Endothelial cell of umbilical vein (primary cell): Measurements from ENCODE around the gene MRPL17. TPM values are rescaled to one million over a fixed set of nuclear protein-coding genes. Genes with fewer than 3 reads are reported as not detected.
A peak's percentile ranks its signal among the peaks of the same experiment; 100 is the strongest.

Experiments used
- Bru-seq: library from RNA; stranded (reverse); fragments of 400-500 nt; gene quantifications from one replicate; lab custom pipeline; 2021; lab: Mats Ljungman, UMichigan
- BruChase-seq, 2 experiments: library from RNA; stranded (reverse); fragments of 400-500 nt; gene quantifications; one replicate each; lab custom pipeline; 2021; lab: Mats Ljungman, UMichigan
- BruUV-seq: library from RNA; stranded (reverse); fragments of 400-500 nt; replicated peaks from 2 replicates; lab custom pipeline; 2021; lab: Mats Ljungman, UMichigan
- CTCF ChIA-PET: fragments of 300-600, 350-600 bp; sonication (Branson Sonifier 250); formaldehyde crosslinking; loops from one replicate; lab custom pipeline; 2021; ENCODE audit warnings: antibody characterized with exemption, inconsistent platforms; lab: Charles Lee
- POLR2A ChIA-PET: fragments of 300-600, 350-600 bp; sonication (Branson Sonifier 250); formaldehyde crosslinking; loops from one replicate; lab custom pipeline; 2021; ENCODE audit warnings: antibody characterized with exemption, inconsistent platforms; lab: Charles Lee
- DNase-seq: peaks from one replicate; pipeline ENCODE4 v3.0.0-alpha.2; 2011; ENCODE audit warnings: low read depth, low spot score
- FAIRE-seq: peaks from 2 replicates; lab custom pipeline; 2011; peaks lifted over from hg19 to GRCh38; lab: Jason Lieb, UNC
- H2AFZ ChIP-seq: 2 replicates; pipeline ENCODE4 v1.6.0; 2012; ENCODE audit warnings: low read depth, low read length, control low read depth, inconsistent platforms
- H3K27ac ChIP-seq: 2 replicates; pipeline ENCODE4 v1.5.1; 2011; ENCODE audit warnings: low read depth, mild to moderate bottlenecking, control low read depth, low read length, moderate library complexity; ENCODE audit not compliant: insufficient read depth
- H3K27me3 ChIP-seq, 2 experiments: 2 replicates each; pipeline versions ENCODE4 v1.6.0 to v1.6.1; 2011; ENCODE audit warnings: low read length in 2 of 2, mixed read lengths in 1 of 2; ENCODE audit not compliant: control insufficient read depth in 2 of 2, insufficient read depth in 2 of 2
- H3K36me3 ChIP-seq, 2 experiments: 2 replicates in 1 of 2; 3 replicates in 1 of 2; pipeline ENCODE4 v1.5.1; 2011; ENCODE audit warnings: low read length in 2 of 2, mild to moderate bottlenecking in 1 of 2, moderate library complexity in 1 of 2; ENCODE audit not compliant: control insufficient read depth in 2 of 2, insufficient read depth in 2 of 2; ENCODE audit errors: extremely low read depth in 1 of 2
- H3K4me1 ChIP-seq: 3 replicates; pipeline ENCODE4 v1.5.1; 2011; ENCODE audit warnings: mild to moderate bottlenecking, low read length; ENCODE audit not compliant: control insufficient read depth, insufficient read depth; ENCODE audit errors: extremely low read depth
- H3K4me2 ChIP-seq: 2 replicates; pipeline ENCODE4 v1.6.1; 2011; ENCODE audit warnings: low read length, control low read depth, mixed read lengths; ENCODE audit not compliant: insufficient read depth
- H3K4me3 ChIP-seq, 3 experiments: fragments of 200-600 bp in 1 of 3; sonication (generic), shearing (Covaris generic) in 1 of 3; replicated peaks in 1 of 3; 2 replicates each; pipeline ENCODE4 v1.5.1; 2011 to 2016; ENCODE audit warnings: control low read depth in 3 of 3, low read length in 3 of 3, mild to moderate bottlenecking in 2 of 3, inconsistent platforms in 1 of 3, low read depth in 1 of 3, moderate library complexity in 1 of 3; ENCODE audit not compliant: insufficient read depth in 1 of 3
- H3K79me2 ChIP-seq: 2 replicates; pipeline ENCODE4 v1.6.0; 2012; ENCODE audit warnings: low read length, inconsistent platforms; ENCODE audit not compliant: control insufficient read depth, insufficient read depth
- H3K9ac ChIP-seq: replicated peaks from 2 replicates; pipeline ENCODE3; 2011; ENCODE audit warnings: low read length, control low read depth; ENCODE audit not compliant: insufficient read depth; ENCODE audit errors: extremely low read depth
- H3K9me1 ChIP-seq: replicated peaks from 3 replicates; pipeline ENCODE4 v1.6.0; 2011; ENCODE audit warnings: mild to moderate bottlenecking, low read length; ENCODE audit not compliant: control insufficient read depth, insufficient read depth; ENCODE audit errors: extremely low read depth
- H3K9me3 ChIP-seq: replicated peaks from 2 replicates; pipeline ENCODE4 v1.5.1; 2012; ENCODE audit warnings: low read length, inconsistent platforms; ENCODE audit not compliant: control insufficient read depth, insufficient read depth
- H4K20me1 ChIP-seq: replicated peaks from 2 replicates; pipeline ENCODE3; 2011; ENCODE audit warnings: mild to moderate bottlenecking, low read length; ENCODE audit not compliant: control insufficient read depth, insufficient read depth; ENCODE audit errors: extremely low read depth
- EZH2 ChIP-seq: IDR thresholded peaks from 2 replicates; pipeline ENCODE4 v1.6.1; 2012; ENCODE audit warnings: borderline replicate concordance, low read depth, mild to moderate bottlenecking, moderate library complexity, low read length, inconsistent platforms; ENCODE audit not compliant: severe bottlenecking
- FOS ChIP-seq: IDR thresholded peaks from 2 replicates; pipeline ENCODE4 v1.6.1; 2011; ENCODE audit warnings: mild to moderate bottlenecking, low read length, moderate library complexity, borderline replicate concordance; ENCODE audit not compliant: insufficient read depth
- JUN ChIP-seq: IDR thresholded peaks from 2 replicates; pipeline ENCODE4 v1.6.1; 2011; ENCODE audit warnings: borderline replicate concordance, low read depth; ENCODE audit not compliant: insufficient read length, insufficient read depth
- MYC ChIP-seq: IDR thresholded peaks from one replicate; pipeline ENCODE4 v1.6.1; 2011; ENCODE audit warnings: mild to moderate bottlenecking, low read depth, low read length
- POLR2A ChIP-seq: IDR thresholded peaks from 2 replicates; pipeline ENCODE4 v1.6.1; 2012; ENCODE audit warnings: low read depth, mild to moderate bottlenecking, control low read depth, low read length
- POLR2AphosphoS5 ChIP-seq: IDR thresholded peaks from 2 replicates; pipeline ENCODE4 v1.6.1; 2012; ENCODE audit warnings: low read depth, mild to moderate bottlenecking, control low read depth, low read length, moderate library complexity; ENCODE audit not compliant: insufficient read depth
- dilution Hi-C: fragments of 300-500 bp; cut with MboI; formaldehyde crosslinking; loops from one replicate; pipeline ENCODE4 v1.15.0; 2019; ENCODE audit warnings: low sequenced_read_pairs; ENCODE audit not compliant: extremely low pct_ligation_motif_present
- intact Hi-C: fragments of 100-400 bp; cut with micrococcal nuclease; formaldehyde crosslinking; loops from one replicate; pipeline ENCODE4 v1.10.0; 2022
- long read RNA-seq: library from polyadenylated mRNA; stranded (forward); transcript quantifications from one replicate; pipeline ENCODE4 v2.0.0, GENCODE V29; 2021
- polyA minus RNA-seq, 3 experiments: library from RNA; depleted of rRNA, polyadenylated mRNA; stranded (reverse); fragments of >200 nt; gene quantifications; 1 replicate in 1 of 3; 2 replicates in 2 of 3; pipeline ENCODE4 v1.2.3, GENCODE V29; 2011
- polyA plus RNA-seq, 4 experiments: library from polyadenylated mRNA; depleted of rRNA in 3 of 4; stranded (reverse) in 3 of 4; unstranded in 1 of 4; fragments of >200 nt; gene quantifications; 2 replicates each; pipeline versions ENCODE4 v1.2.1 to v1.2.3, GENCODE V29; 2011 to 2012; ENCODE audit warnings: missing spikeins in 1 of 4
- total RNA-seq: library from RNA; stranded (reverse); gene quantifications from 2 replicates; pipeline ENCODE4 v1.2.3, GENCODE V29; 2021
- TF ChIP-seq, protein P1 (sequence below), 2 donors: IDR thresholded peaks; 1 replicate in 1 of 2; 2 replicates in 1 of 2; pipeline ENCODE4 v1.5.1; 2011; ENCODE audit warnings: low read length in 2 of 2, mild to moderate bottlenecking in 2 of 2, moderate library complexity in 2 of 2, control low read depth in 1 of 2, inconsistent platforms in 1 of 2, low read depth in 1 of 2; ENCODE audit not compliant: insufficient read depth in 1 of 2; ENCODE audit errors: extremely low read depth in 1 of 2
- TF ChIP-seq, protein P2 (sequence below): IDR thresholded peaks from 2 replicates; pipeline ENCODE4 v1.6.1; 2011; ENCODE audit not compliant: insufficient read depth, insufficient read length

MRPL17 gene
- total RNA-seq: 86.8 and 87.2 TPM in 2 replicates
- polyA plus RNA-seq: 61.7 and 67.6 TPM in 2 replicates
- polyA plus RNA-seq (2011; cell fraction: cytosol; rRNA removed): 72.5 and 80.8 TPM in 2 replicates
- 34.5 and 39.1 TPM in 2 replicates for polyA plus RNA-seq (2011; cell fraction: nucleus; rRNA removed)
- polyA plus RNA-seq (2012): 90.2 and 103 TPM in 2 replicates
- 42.4 and 46.0 TPM in 2 replicates for polyA minus RNA-seq
- 67.5 TPM for polyA minus RNA-seq (2011; cell fraction: cytosol; rRNA and poly(A)+ RNA removed)
- polyA minus RNA-seq (2011; cell fraction: nucleus; rRNA and poly(A)+ RNA removed): 10.6 and 12.9 TPM in 2 replicates
- Bru-seq, nascent RNA: percentile 89 among the genes with signal in this experiment
- BruChase-seq, experiment 1, labeled RNA remaining after a 6-hour chase: percentile 94 among the genes with signal in this experiment
- BruChase-seq, experiment 2, labeled RNA remaining after a 2-hour chase: percentile 93 among the genes with signal in this experiment
- long read RNA-seq, transcript MRPL17-201 (3 exons, 1,969 nt): major isoform, 335 of 359 reads
- long read RNA-seq, transcript MRPL17-202 (2 exons, 1,002 nt): minor isoform, 12 of 359 reads
- long read RNA-seq, partial matches to known transcripts: 0 of 359 reads
- long read RNA-seq, other reads (novel, unspliced or antisense): 9 of 359 reads

DNA sequence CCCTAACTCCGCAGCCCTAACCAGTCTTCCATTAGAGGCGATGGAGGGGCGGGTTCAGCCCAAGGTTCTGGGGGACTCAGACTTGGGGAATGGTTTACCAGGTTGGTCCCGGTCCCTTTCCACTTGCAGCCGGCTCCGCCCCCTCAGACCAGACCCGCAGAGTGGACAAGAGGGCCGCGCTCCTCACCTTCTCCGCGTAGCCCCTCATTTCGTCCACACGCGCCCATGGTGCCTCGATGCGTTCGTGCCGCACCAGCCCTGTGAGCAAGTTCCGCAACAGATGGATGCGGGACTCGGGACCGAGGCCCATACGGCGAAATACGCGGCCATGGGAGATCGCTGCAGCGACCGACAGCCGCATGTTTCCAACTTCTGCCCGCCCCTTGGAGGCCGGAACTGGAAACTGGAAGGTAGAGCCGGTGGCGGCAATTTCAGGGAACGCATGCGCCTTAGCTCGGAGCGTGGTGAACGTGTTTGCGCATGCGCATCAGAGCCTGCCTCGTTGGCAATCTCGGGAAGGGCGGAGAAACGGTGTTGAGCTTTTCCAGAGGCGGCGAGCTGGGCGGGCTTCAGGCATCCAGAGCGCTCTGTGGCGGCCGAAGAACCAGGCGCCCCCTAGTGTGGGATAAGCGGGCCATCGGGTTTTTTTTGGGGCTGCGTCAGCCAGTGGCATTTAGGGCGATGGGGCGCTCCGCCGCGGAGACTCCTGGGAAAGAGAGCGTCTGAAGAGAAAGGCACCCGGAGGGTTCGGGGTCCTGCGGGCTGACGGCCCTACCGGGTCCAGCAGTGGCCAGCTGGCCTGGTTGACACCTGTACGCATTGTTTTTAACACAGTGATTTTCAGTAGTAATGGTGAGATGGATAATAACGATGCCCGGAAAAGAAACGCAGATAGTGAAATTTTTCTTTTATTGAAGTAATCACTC lies at the start of gene MRPL17:
TSS of gene MRPL17 (minus strand) at position 405 of the 926 bp plus-strand sequence. CDS start at position 361, 44 bp downstream.
- Histone ChIP-seq H3K4me2 (peak within 1 kb of the TSS; percentile 92), H3K79me2 (peaks cover 28% of the 10 kb centered on the region), H3K9me3 (no peaks in the 10 kb centered on the region), H3K4me3 (peak within 1 kb of the TSS; percentile 54 to 91 (median 61)), H3K4me1 (peaks cover 22% of the 10 kb centered on the region), H3K9me1 (no peaks in the 10 kb centered on the region), H3K27ac (peak within 1 kb of the TSS; percentile 82), H3K27me3 (no peaks in the 10 kb centered on the region), H2AFZ (peak within 1 kb of the TSS; percentile 86), H3K9ac (peak within 1 kb of the TSS; percentile 93), H4K20me1 (no peaks in the 10 kb centered on the region), H3K36me3 (peaks cover 0 to 6% of the 10 kb centered on the region in 2 experiments)
- peak; percentile 99 for FAIRE-seq
- intact Hi-C loops: loop anchor here (1.0 to 2.0 kb wide), 13 partner anchors 12 to 304 kb away; partner anchors contain the start of genes ARFIP2, ILK, RRP8 and TAF10
- ChIA-PET POLR2A (interaction anchor here (0.6 to 1.5 kb wide), 10 partner anchors 11 to 152 kb away, joined by 3 to 14 read pairs (median 4); partner anchors contain the start of genes TAF10 and TPP1), CTCF (interaction anchor here (0.6 to 3.9 kb wide), 36 partner anchors 8 to 305 kb away, joined by 3 to 48 read pairs (median 4); partner anchors contain the start of genes ARFIP2, DCHS1, ILK and RRP8)
- dilution Hi-C loops: no loop called here
- DNase-seq: peak; percentile 100
- BruUV-seq: TSS peak; percentile 65
- peak; percentile 62 for TF ChIP-seq MYC
- peak; percentile 97 for TF ChIP-seq POLR2A
- TF ChIP-seq JUN: no peak
- TF ChIP-seq, protein P1, sequence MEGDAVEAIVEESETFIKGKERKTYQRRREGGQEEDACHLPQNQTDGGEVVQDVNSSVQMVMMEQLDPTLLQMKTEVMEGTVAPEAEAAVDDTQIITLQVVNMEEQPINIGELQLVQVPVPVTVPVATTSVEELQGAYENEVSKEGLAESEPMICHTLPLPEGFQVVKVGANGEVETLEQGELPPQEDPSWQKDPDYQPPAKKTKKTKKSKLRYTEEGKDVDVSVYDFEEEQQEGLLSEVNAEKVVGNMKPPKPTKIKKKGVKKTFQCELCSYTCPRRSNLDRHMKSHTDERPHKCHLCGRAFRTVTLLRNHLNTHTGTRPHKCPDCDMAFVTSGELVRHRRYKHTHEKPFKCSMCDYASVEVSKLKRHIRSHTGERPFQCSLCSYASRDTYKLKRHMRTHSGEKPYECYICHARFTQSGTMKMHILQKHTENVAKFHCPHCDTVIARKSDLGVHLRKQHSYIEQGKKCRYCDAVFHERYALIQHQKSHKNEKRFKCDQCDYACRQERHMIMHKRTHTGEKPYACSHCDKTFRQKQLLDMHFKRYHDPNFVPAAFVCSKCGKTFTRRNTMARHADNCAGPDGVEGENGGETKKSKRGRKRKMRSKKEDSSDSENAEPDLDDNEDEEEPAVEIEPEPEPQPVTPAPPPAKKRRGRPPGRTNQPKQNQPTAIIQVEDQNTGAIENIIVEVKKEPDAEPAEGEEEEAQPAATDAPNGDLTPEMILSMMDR (IDR thresholded peaks at IDR 0.05; ENCODE audit: extremely low read depth in 1 of 2, insufficient read depth in 1 of 2, low read depth in 1 of 2, low read length in 2 of 2): peak; percentile 94 to 95
- TF ChIP-seq FOS: no peak
- TF ChIP-seq EZH2: no peak
- peak; percentile 93 for TF ChIP-seq POLR2AphosphoS5
- TF ChIP-seq, protein P2, sequence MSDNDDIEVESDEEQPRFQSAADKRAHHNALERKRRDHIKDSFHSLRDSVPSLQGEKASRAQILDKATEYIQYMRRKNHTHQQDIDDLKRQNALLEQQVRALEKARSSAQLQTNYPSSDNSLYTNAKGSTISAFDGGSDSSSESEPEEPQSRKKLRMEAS: peak; percentile 86
